ENCODE data around the gene FCER1G. TPM values are rescaled to one million over a fixed set of nuclear protein-coding genes. Genes with fewer than 3 reads are reported as not detected.

FCER1G gene
- total RNA-seq, 1 donor from 2014 or later = 16.2 TPM

- Histone ChIP-seq H3K9me3 (ENCODE audit: control insufficient read depth in 3 of 3, low read length in 3 of 3) (peaks cover 0 to 3% (median 2%) of the 10 kb centered on the region in 3 donors), H3K36me3 (ENCODE audit: control insufficient read depth in 3 of 3, insufficient read depth in 3 of 3, low read length in 3 of 3) (no peaks in the 10 kb centered on the region), H3K27ac (ENCODE audit: low read depth, low read length) (no peak overlapping the region), H3K27me3 (ENCODE audit: control insufficient read depth in 3 of 3, insufficient read depth in 3 of 3, low read length in 3 of 3) (peaks cover 32 to 40% (median 38%) of the 10 kb centered on the region in 3 donors), H3K9ac (ENCODE audit: low read depth in 1 of 3, low read length in 3 of 3) (no peak overlapping the region), H3K4me1 (ENCODE audit: control insufficient read depth in 3 of 3, insufficient read depth in 3 of 3, low read length in 3 of 3) (peaks cover 0 to 5% (median 4%) of the 10 kb centered on the region in 3 donors), H3K4me3 (ENCODE audit: low read length in 3 of 3) (no peak overlapping the region)
Observed at GRCh38 chr1:161260376-161261260, 45.5 kb downstream of the FCER1G start.

- Histone ChIP-seq H3K27me3 (ENCODE audit: control insufficient read depth in 3 of 3, insufficient read depth in 3 of 3, low read length in 3 of 3) (peaks cover 32 to 40% (median 38%) of the 10 kb centered on the region in 3 donors), H3K4me1 (ENCODE audit: control insufficient read depth in 3 of 3, insufficient read depth in 3 of 3, low read length in 3 of 3) (peaks cover 0 to 5% (median 4%) of the 10 kb centered on the region in 3 donors), H3K27ac (ENCODE audit: low read depth, low read length) (no peak overlapping the region), H3K9ac (ENCODE audit: low read depth in 1 of 3, low read length in 3 of 3) (no peak overlapping the region), H3K4me3 (ENCODE audit: low read length in 3 of 3) (no peak overlapping the region), H3K9me3 (ENCODE audit: control insufficient read depth in 3 of 3, low read length in 3 of 3) (peaks cover 0 to 3% (median 2%) of the 10 kb centered on the region in 3 donors), H3K36me3 (ENCODE audit: control insufficient read depth in 3 of 3, insufficient read depth in 3 of 3, low read length in 3 of 3) (no peaks in the 10 kb centered on the region)
Observed at GRCh38 chr1:161261261-161262235, 46.5 kb downstream of the FCER1G start.

DNA sequence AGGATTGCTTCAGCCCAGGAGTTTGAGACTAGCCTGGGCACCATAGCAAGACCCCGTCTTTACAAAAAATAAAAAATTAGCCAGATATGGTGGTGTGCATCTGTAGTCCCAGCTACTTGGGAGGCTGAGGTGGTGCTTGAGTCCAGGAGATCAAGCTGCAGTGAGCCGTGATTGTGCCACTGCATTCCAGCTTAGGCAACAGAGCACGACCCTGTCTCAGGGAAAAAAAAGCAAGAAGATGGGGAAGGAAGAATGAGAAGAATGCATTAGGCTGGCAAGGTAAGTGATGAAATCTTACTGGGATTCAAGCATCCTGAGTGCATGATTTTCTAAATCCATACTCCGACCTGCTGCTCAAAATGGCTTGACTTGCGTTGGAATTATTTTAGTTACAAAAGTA is 50.2 kb downstream of the FCER1G start:
- Histone ChIP-seq H3K36me3 (ENCODE audit: control insufficient read depth in 3 of 3, insufficient read depth in 3 of 3, low read length in 3 of 3) (no peaks in the 10 kb centered on the region), H3K9me3 (ENCODE audit: control insufficient read depth in 3 of 3, low read length in 3 of 3) (no peaks in the 10 kb centered on the region), H3K27me3 (ENCODE audit: control insufficient read depth in 3 of 3, insufficient read depth in 3 of 3, low read length in 3 of 3) (peaks cover 10 to 11% (median 11%) of the 10 kb centered on the region in 3 donors), H3K4me3 (ENCODE audit: low read length in 3 of 3) (no peak overlapping the region), H3K27ac (ENCODE audit: low read depth, low read length) (no peak overlapping the region), H3K4me1 (ENCODE audit: control insufficient read depth in 3 of 3, insufficient read depth in 3 of 3, low read length in 3 of 3) (no peaks in the 10 kb centered on the region), H3K9ac (ENCODE audit: low read depth in 1 of 3, low read length in 3 of 3) (no peak overlapping the region)

DNA sequence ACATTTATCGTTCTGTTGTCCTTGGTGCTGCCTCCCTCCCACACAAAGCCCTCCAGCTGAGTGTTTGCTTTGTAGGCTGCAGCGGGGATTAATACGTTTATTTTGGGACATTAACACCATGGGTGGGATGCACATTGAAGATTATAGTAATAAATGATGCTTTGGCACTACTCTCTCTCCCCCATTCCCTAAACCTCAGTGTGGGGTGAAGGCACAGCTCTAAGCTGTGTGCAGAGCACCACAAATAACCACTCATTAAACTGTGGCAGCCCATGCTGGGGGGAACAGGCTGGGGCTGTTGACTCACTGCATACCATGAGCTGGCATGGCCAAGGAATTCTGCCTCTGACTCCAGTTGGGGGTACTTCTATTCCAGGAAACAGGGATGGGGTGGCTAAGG is 51.1 kb downstream of the FCER1G start:
- Histone ChIP-seq H3K27ac (ENCODE audit: low read depth, low read length) (no peak overlapping the region), H3K4me3 (ENCODE audit: low read length in 3 of 3) (no peak overlapping the region), H3K9ac (ENCODE audit: low read depth in 1 of 3, low read length in 3 of 3) (no peak overlapping the region), H3K27me3 (ENCODE audit: control insufficient read depth in 3 of 3, insufficient read depth in 3 of 3, low read length in 3 of 3) (peaks cover 2 to 5% (median 5%) of the 10 kb centered on the region in 3 donors), H3K4me1 (ENCODE audit: control insufficient read depth in 3 of 3, insufficient read depth in 3 of 3, low read length in 3 of 3) (no peaks in the 10 kb centered on the region), H3K9me3 (ENCODE audit: control insufficient read depth in 3 of 3, low read length in 3 of 3) (no peaks in the 10 kb centered on the region), H3K36me3 (ENCODE audit: control insufficient read depth in 3 of 3, insufficient read depth in 3 of 3, low read length in 3 of 3) (no peaks in the 10 kb centered on the region)

- H3K9me3 ChIP-seq (ENCODE audit: control insufficient read depth in 3 of 3, low read length in 3 of 3) = no peaks in the 10 kb centered on the region
- H3K9ac ChIP-seq (ENCODE audit: low read depth in 1 of 3, low read length in 3 of 3) = no peak overlapping the region
- peaks cover 0 to under 1% (median 0%) of the 10 kb centered on the region in 3 donors for H3K27me3 ChIP-seq (ENCODE audit: control insufficient read depth in 3 of 3, insufficient read depth in 3 of 3, low read length in 3 of 3)
- no peaks in the 10 kb centered on the region for H3K4me1 ChIP-seq (ENCODE audit: control insufficient read depth in 3 of 3, insufficient read depth in 3 of 3, low read length in 3 of 3)
- no peak overlapping the region for H3K27ac ChIP-seq (ENCODE audit: low read depth, low read length)
- H3K4me3 ChIP-seq (ENCODE audit: low read length in 3 of 3) = no peak overlapping the region
- no peaks in the 10 kb centered on the region for H3K36me3 ChIP-seq (ENCODE audit: control insufficient read depth in 3 of 3, insufficient read depth in 3 of 3, low read length in 3 of 3)
Observed at GRCh38 chr1:161266836-161267235, 51.7 kb downstream of the FCER1G start.

DNA sequence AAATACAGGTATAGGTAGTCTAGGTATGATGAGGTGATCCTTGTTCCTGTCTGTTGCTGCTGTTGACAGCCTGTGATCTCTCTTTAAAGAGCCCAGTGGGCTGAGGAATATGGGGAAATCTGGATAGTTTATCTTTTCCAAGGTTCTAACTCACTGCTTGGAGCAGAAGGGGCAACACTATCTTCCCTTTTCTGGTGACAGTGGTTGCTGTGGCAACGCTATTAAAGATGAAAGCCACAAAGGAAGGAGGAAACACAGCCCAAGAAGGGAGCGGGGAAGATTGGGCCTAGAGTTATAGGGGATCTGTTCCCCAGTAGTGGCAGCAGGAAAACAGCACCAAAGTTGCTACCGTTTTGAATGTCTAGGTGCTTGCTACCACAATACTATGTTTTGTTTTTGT is 52.2 kb downstream of the FCER1G start:
- Histone ChIP-seq H3K27me3 (ENCODE audit: control insufficient read depth in 3 of 3, insufficient read depth in 3 of 3, low read length in 3 of 3) (no peaks in the 10 kb centered on the region), H3K36me3 (ENCODE audit: control insufficient read depth in 3 of 3, insufficient read depth in 3 of 3, low read length in 3 of 3) (no peaks in the 10 kb centered on the region), H3K4me3 (ENCODE audit: low read length in 3 of 3) (no peak overlapping the region), H3K9ac (ENCODE audit: low read depth in 1 of 3, low read length in 3 of 3) (no peak overlapping the region), H3K4me1 (ENCODE audit: control insufficient read depth in 3 of 3, insufficient read depth in 3 of 3, low read length in 3 of 3) (no peaks in the 10 kb centered on the region), H3K27ac (ENCODE audit: low read depth, low read length) (no peak overlapping the region), H3K9me3 (ENCODE audit: control insufficient read depth in 3 of 3, low read length in 3 of 3) (no peaks in the 10 kb centered on the region)

Other genes with a start within 250 kb of the FCER1G start
- 10.4 TPM for gene F11R, start 194.1 kb upstream of the FCER1G start, total RNA-seq
- gene TSTD1, start 176.3 kb upstream of the FCER1G start, total RNA-seq = 27.7 TPM
- gene USF1, start 169.3 kb upstream of the FCER1G start, total RNA-seq = 66.3 TPM
- 4.2 TPM for gene ARHGAP30, start 145.4 kb upstream of the FCER1G start, total RNA-seq
- not detected for gene NECTIN4, start 125.7 kb upstream of the FCER1G start, total RNA-seq
- not detected for gene KLHDC9, start 116.9 kb upstream of the FCER1G start, total RNA-seq
- 36.5 TPM for gene PFDN2, start 97.3 kb upstream of the FCER1G start, total RNA-seq
- 16.2 TPM for gene NIT1, start 97.2 kb upstream of the FCER1G start, total RNA-seq
- 19.8 TPM for gene DEDD, start 82.6 kb upstream of the FCER1G start, total RNA-seq
- gene UFC1, start 61.3 kb upstream of the FCER1G start, total RNA-seq = 133 TPM
- 6.8 TPM for gene USP21, start 55.8 kb upstream of the FCER1G start, total RNA-seq
- gene PPOX, start 48.9 kb upstream of the FCER1G start, total RNA-seq = 13.6 TPM
- gene B4GALT3, start 37.8 kb upstream of the FCER1G start, total RNA-seq = 11.0 TPM
- gene ADAMTS4, start 16.2 kb upstream of the FCER1G start, total RNA-seq = 4.7 TPM
- gene NDUFS2, start 12.9 kb upstream of the FCER1G start, total RNA-seq = 147 TPM
- gene APOA2, start 8.3 kb downstream of the FCER1G start, total RNA-seq = 6.8 TPM
- 10.4 TPM for gene TOMM40L, start 10.8 kb downstream of the FCER1G start, total RNA-seq
- not detected for gene NR1I3, start 22.9 kb downstream of the FCER1G start, total RNA-seq
- gene PCP4L1, start 43.5 kb downstream of the FCER1G start, total RNA-seq = 0.52 TPM
- 63.7 TPM for gene MPZ, start 94.7 kb downstream of the FCER1G start, total RNA-seq
- gene SDHC, start 99.1 kb downstream of the FCER1G start, total RNA-seq = 18.3 TPM
- not detected for gene CFAP126, start 152.6 kb downstream of the FCER1G start, total RNA-seq